ENCODE results near the gene TMEM168.
A peak's percentile ranks its signal among the peaks of the same experiment; 100 is the strongest.
"Not testable (repeated sequence)": the region's sequence is repeated elsewhere in the genome, so short reads cannot be mapped to it uniquely, and the experiment has no call there.

The TMEM168 gene, protein sequence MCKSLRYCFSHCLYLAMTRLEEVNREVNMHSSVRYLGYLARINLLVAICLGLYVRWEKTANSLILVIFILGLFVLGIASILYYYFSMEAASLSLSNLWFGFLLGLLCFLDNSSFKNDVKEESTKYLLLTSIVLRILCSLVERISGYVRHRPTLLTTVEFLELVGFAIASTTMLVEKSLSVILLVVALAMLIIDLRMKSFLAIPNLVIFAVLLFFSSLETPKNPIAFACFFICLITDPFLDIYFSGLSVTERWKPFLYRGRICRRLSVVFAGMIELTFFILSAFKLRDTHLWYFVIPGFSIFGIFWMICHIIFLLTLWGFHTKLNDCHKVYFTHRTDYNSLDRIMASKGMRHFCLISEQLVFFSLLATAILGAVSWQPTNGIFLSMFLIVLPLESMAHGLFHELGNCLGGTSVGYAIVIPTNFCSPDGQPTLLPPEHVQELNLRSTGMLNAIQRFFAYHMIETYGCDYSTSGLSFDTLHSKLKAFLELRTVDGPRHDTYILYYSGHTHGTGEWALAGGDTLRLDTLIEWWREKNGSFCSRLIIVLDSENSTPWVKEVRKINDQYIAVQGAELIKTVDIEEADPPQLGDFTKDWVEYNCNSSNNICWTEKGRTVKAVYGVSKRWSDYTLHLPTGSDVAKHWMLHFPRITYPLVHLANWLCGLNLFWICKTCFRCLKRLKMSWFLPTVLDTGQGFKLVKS

GRCh38 chr7:112789817-112790585 lies at the start of gene TMEM168:
TSS of gene TMEM168 (minus strand) at chr7:112790393. CDS start at chr7:112784825, 5,568 bp downstream.
- Histone ChIP-seq H3K27ac (ENCODE audit: low read depth in 2 of 2, low read length in 2 of 2) (peak within 1 kb of the TSS; percentile 90 to 93), H3K4me1 (ENCODE audit: control insufficient read depth in 2 of 2, insufficient read depth in 2 of 2, low read length in 2 of 2) (peaks cover 11% of the 10 kb centered on the region in 2 donors), H3K9me3 (ENCODE audit: control insufficient read depth in 2 of 2, low read length in 2 of 2) (no peaks in the 10 kb centered on the region), H3K27me3 (ENCODE audit: control insufficient read depth in 2 of 2, insufficient read depth in 2 of 2, low read length in 2 of 2) (no peaks in the 10 kb centered on the region), H3K9ac (ENCODE audit: low read depth in 1 of 2, low read length in 2 of 2) (peak within 1 kb of the TSS; percentile 88 to 95), H3K4me3 (ENCODE audit: low read length in 2 of 2) (peak within 1 kb of the TSS; percentile 84 to 96), H3K36me3 (ENCODE audit: control insufficient read depth in 2 of 2, insufficient read depth in 2 of 2, low read length in 2 of 2) (peaks cover 0 to 4% of the 10 kb centered on the region in 2 donors)

DNA sequence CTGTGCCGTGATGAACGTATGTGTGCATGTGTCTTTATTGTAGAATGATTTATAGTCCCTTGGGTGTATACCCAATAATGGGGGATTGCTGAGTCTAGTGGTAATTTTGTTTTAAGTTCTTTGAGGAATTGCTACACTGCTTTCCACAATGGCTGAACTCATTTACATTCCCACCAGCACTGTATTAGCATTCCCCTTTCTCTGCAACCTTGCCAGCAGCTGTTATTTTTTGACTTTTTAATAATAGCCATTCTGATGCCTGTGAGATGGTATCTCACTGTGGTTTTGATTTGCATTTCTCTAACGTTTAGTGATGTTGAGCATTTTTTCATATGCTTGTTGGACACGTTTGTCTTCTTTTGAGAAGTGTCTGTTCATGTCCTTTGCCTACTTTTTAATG lies 45.7 kb upstream of the TMEM168 start:
- H3K27ac ChIP-seq (ENCODE audit: low read depth in 2 of 2, low read length in 2 of 2); H3K9ac ChIP-seq (ENCODE audit: low read depth in 1 of 2, low read length in 2 of 2); H3K36me3 ChIP-seq (ENCODE audit: control insufficient read depth in 2 of 2, insufficient read depth in 2 of 2, low read length in 2 of 2); H3K9me3 ChIP-seq (ENCODE audit: control insufficient read depth in 2 of 2, low read length in 2 of 2); H3K4me3 ChIP-seq (ENCODE audit: low read length in 2 of 2); H3K27me3 ChIP-seq (ENCODE audit: control insufficient read depth in 2 of 2, insufficient read depth in 2 of 2, low read length in 2 of 2); H3K4me1 ChIP-seq (ENCODE audit: control insufficient read depth in 2 of 2, insufficient read depth in 2 of 2, low read length in 2 of 2): not testable (repeated sequence)

- Histone ChIP-seq H3K27ac (ENCODE audit: low read depth in 2 of 2, low read length in 2 of 2) (no peak overlapping the region), H3K4me1 (ENCODE audit: control insufficient read depth in 2 of 2, insufficient read depth in 2 of 2, low read length in 2 of 2) (no peaks in the 10 kb centered on the region), H3K4me3 (ENCODE audit: low read length in 2 of 2) (no peak overlapping the region), H3K9ac (ENCODE audit: low read depth in 1 of 2, low read length in 2 of 2) (no peak overlapping the region), H3K9me3 (ENCODE audit: control insufficient read depth in 2 of 2, low read length in 2 of 2) (peaks cover 0 to 6% of the 10 kb centered on the region in 2 donors), H3K36me3 (ENCODE audit: control insufficient read depth in 2 of 2, insufficient read depth in 2 of 2, low read length in 2 of 2) (peaks cover 9 to 16% of the 10 kb centered on the region in 2 donors), H3K27me3 (ENCODE audit: control insufficient read depth in 2 of 2, insufficient read depth in 2 of 2, low read length in 2 of 2) (no peaks in the 10 kb centered on the region)
Observed at GRCh38 chr7:112833082-112833481, 42.9 kb upstream of the TMEM168 start.

- peaks cover 9 to 18% of the 10 kb centered on the region in 2 donors for H3K36me3 ChIP-seq (ENCODE audit: control insufficient read depth in 2 of 2, insufficient read depth in 2 of 2, low read length in 2 of 2)
Observed at GRCh38 chr7:112830769-112831168, 40.6 kb upstream of the TMEM168 start.

DNA sequence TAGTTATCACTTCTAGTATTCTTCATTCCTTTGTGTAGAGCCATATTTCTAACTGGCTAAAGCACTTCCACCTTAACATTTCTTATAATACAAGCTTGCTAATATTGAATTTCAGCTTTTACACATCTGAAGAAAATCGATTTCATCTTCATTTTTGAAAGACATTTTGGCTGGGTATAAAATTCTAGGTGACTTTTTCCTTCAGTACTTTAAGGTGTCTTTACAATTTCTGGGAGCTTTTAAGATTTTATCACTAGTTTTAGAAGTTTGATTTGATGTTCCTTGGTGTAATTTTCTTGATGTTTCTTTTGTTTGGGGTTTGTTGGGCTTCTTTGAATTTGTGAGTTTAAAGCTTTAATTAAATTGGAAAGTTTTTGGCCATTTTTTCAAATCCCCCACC lies 38.5 kb upstream of the TMEM168 start:
- Histone ChIP-seq H3K9ac (ENCODE audit: low read depth in 1 of 2, low read length in 2 of 2) (no peak overlapping the region), H3K4me3 (ENCODE audit: low read length in 2 of 2) (no peak overlapping the region), H3K27me3 (ENCODE audit: control insufficient read depth in 2 of 2, insufficient read depth in 2 of 2, low read length in 2 of 2) (no peaks in the 10 kb centered on the region), H3K27ac (ENCODE audit: low read depth in 2 of 2, low read length in 2 of 2) (no peak overlapping the region), H3K4me1 (ENCODE audit: control insufficient read depth in 2 of 2, insufficient read depth in 2 of 2, low read length in 2 of 2) (no peaks in the 10 kb centered on the region), H3K36me3 (ENCODE audit: control insufficient read depth in 2 of 2, insufficient read depth in 2 of 2, low read length in 2 of 2) (peaks cover 9 to 18% of the 10 kb centered on the region in 2 donors), H3K9me3 (ENCODE audit: control insufficient read depth in 2 of 2, low read length in 2 of 2) (peaks cover 0 to 6% of the 10 kb centered on the region in 2 donors)

More at GRCh38 chr7:112830769-112831168, 40.6 kb upstream of the TMEM168 start:
- Histone ChIP-seq H3K9me3 (ENCODE audit: control insufficient read depth in 2 of 2, low read length in 2 of 2) (peaks cover 0 to 6% of the 10 kb centered on the region in 2 donors), H3K4me3 (ENCODE audit: low read length in 2 of 2) (no peak overlapping the region), H3K9ac (ENCODE audit: low read depth in 1 of 2, low read length in 2 of 2) (no peak overlapping the region), H3K27me3 (ENCODE audit: control insufficient read depth in 2 of 2, insufficient read depth in 2 of 2, low read length in 2 of 2) (no peaks in the 10 kb centered on the region), H3K4me1 (ENCODE audit: control insufficient read depth in 2 of 2, insufficient read depth in 2 of 2, low read length in 2 of 2) (no peaks in the 10 kb centered on the region), H3K27ac (ENCODE audit: low read depth in 2 of 2, low read length in 2 of 2) (no peak overlapping the region)

- Histone ChIP-seq H3K36me3 (ENCODE audit: control insufficient read depth in 2 of 2, insufficient read depth in 2 of 2, low read length in 2 of 2) (no peaks in the 10 kb centered on the region), H3K9me3 (ENCODE audit: control insufficient read depth in 2 of 2, low read length in 2 of 2) (no peaks in the 10 kb centered on the region)
Observed at GRCh38 chr7:112821345-112821744, 31.2 kb upstream of the TMEM168 start.

DNA sequence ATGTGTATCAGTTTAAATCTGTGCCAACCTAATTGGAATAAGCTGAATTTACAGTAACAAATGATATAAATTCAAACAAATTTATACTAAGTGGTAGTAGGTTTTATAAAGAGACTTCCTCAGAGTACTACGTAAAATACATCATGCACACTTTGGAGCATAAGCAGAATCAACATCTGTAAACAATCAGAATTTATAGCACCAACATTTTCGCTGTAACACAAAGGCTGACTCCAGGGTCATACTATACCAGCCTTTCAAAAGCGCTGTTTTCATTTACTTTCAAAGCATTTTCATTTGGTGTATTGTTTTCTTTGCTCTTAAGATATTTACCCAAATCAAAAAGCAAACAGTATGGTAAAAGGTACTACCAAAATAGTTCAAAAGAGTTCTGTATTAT lies 29.3 kb upstream of the TMEM168 start:
- Histone ChIP-seq H3K9ac (ENCODE audit: low read depth in 1 of 2, low read length in 2 of 2) (no peak overlapping the region), H3K36me3 (ENCODE audit: control insufficient read depth in 2 of 2, insufficient read depth in 2 of 2, low read length in 2 of 2) (no peaks in the 10 kb centered on the region), H3K27me3 (ENCODE audit: control insufficient read depth in 2 of 2, insufficient read depth in 2 of 2, low read length in 2 of 2) (no peaks in the 10 kb centered on the region)

More at GRCh38 chr7:112821345-112821744, 31.2 kb upstream of the TMEM168 start:
- H3K9ac ChIP-seq (ENCODE audit: low read depth in 1 of 2, low read length in 2 of 2) = no peak overlapping the region
- no peak overlapping the region for H3K4me3 ChIP-seq (ENCODE audit: low read length in 2 of 2)
- H3K27me3 ChIP-seq (ENCODE audit: control insufficient read depth in 2 of 2, insufficient read depth in 2 of 2, low read length in 2 of 2) = no peaks in the 10 kb centered on the region
- no peak overlapping the region for H3K27ac ChIP-seq (ENCODE audit: low read depth in 2 of 2, low read length in 2 of 2)
- no peaks in the 10 kb centered on the region for H3K4me1 ChIP-seq (ENCODE audit: control insufficient read depth in 2 of 2, insufficient read depth in 2 of 2, low read length in 2 of 2)

DNA sequence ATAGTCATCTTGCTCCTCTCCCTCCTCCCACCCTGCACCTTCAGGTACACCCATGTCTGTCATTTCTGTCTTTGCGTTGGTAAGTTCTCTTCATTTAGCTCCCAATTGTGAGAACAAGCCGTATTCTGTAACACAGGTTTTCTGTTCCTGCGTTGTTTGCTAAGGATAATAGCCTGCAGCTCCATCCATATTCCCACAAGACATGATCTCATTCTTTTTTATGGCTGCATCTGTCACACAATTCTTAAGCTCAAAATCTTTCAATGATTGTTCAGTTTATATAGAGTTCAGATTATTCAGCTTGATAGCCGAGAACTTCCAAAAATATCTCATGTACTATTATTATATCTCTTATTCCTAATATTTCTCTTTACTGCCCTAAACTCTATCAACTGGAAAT lies 16.0 kb upstream of the TMEM168 start:
- H3K27me3 ChIP-seq (ENCODE audit: control insufficient read depth in 2 of 2, insufficient read depth in 2 of 2, low read length in 2 of 2) = no peaks in the 10 kb centered on the region
- H3K4me1 ChIP-seq (ENCODE audit: control insufficient read depth in 2 of 2, insufficient read depth in 2 of 2, low read length in 2 of 2) = no peaks in the 10 kb centered on the region

More for the DNA sequence above, 29.3 kb upstream of the TMEM168 start:
- no peaks in the 10 kb centered on the region for H3K4me1 ChIP-seq (ENCODE audit: control insufficient read depth in 2 of 2, insufficient read depth in 2 of 2, low read length in 2 of 2)
- H3K4me3 ChIP-seq (ENCODE audit: low read length in 2 of 2) = no peak overlapping the region
- no peak overlapping the region for H3K27ac ChIP-seq (ENCODE audit: low read depth in 2 of 2, low read length in 2 of 2)
- no peaks in the 10 kb centered on the region for H3K9me3 ChIP-seq (ENCODE audit: control insufficient read depth in 2 of 2, low read length in 2 of 2)

GRCh38 chr7:112802406-112802805 lies 12.2 kb upstream of the TMEM168 start:
- H3K9me3 ChIP-seq (ENCODE audit: control insufficient read depth in 2 of 2, low read length in 2 of 2) = no peaks in the 10 kb centered on the region
- H3K27me3 ChIP-seq (ENCODE audit: control insufficient read depth in 2 of 2, insufficient read depth in 2 of 2, low read length in 2 of 2) = no peaks in the 10 kb centered on the region
- H3K4me3 ChIP-seq (ENCODE audit: low read length in 2 of 2) = no peak overlapping the region
- H3K36me3 ChIP-seq (ENCODE audit: control insufficient read depth in 2 of 2, insufficient read depth in 2 of 2, low read length in 2 of 2) = no peaks in the 10 kb centered on the region
- no peaks in the 10 kb centered on the region for H3K4me1 ChIP-seq (ENCODE audit: control insufficient read depth in 2 of 2, insufficient read depth in 2 of 2, low read length in 2 of 2)
- no peak overlapping the region for H3K9ac ChIP-seq (ENCODE audit: low read depth in 1 of 2, low read length in 2 of 2)
- no peak overlapping the region for H3K27ac ChIP-seq (ENCODE audit: low read depth in 2 of 2, low read length in 2 of 2)

More for the DNA sequence above, 16.0 kb upstream of the TMEM168 start:
- Histone ChIP-seq H3K27ac (ENCODE audit: low read depth in 2 of 2, low read length in 2 of 2) (no peak overlapping the region), H3K9ac (ENCODE audit: low read depth in 1 of 2, low read length in 2 of 2) (no peak overlapping the region), H3K36me3 (ENCODE audit: control insufficient read depth in 2 of 2, insufficient read depth in 2 of 2, low read length in 2 of 2) (no peaks in the 10 kb centered on the region), H3K9me3 (ENCODE audit: control insufficient read depth in 2 of 2, low read length in 2 of 2) (no peaks in the 10 kb centered on the region), H3K4me3 (ENCODE audit: low read length in 2 of 2) (no peak overlapping the region)

Data from mucosa of rectum (tissue), 2 donors.